Retina (tissue), 1 donor: Measurements from ENCODE around the gene ELOVL5.

ENCODE experiments used
- DNase-seq: peaks from one replicate; pipeline ENCODE4 v3.0.0-alpha.2; 2016

ELOVL5 gene

GRCh38 chr6:53268858-53269608 is 79.7 kb downstream of the ELOVL5 start:
- no peak for DNase-seq

- no peak for DNase-seq
Observed at GRCh38 chr6:53266553-53267090, 82.1 kb downstream of the ELOVL5 start.

GRCh38 chr6:53264915-53265607 is 83.7 kb downstream of the ELOVL5 start:
- DNase-seq: no peak

GRCh38 chr6:53264337-53264736 is 84.4 kb downstream of the ELOVL5 start:
- DNase-seq: no peak

- no peak for DNase-seq
Observed at GRCh38 chr6:53263917-53264316, 84.8 kb downstream of the ELOVL5 start.

GRCh38 chr6:53259860-53260580 is 88.7 kb downstream of the ELOVL5 start:
- DNase-seq: no peak

- no peak for DNase-seq
Observed at GRCh38 chr6:53258774-53259155, 90.0 kb downstream of the ELOVL5 start.

GRCh38 chr6:53258076-53258773 is 90.5 kb downstream of the ELOVL5 start:
- no peak for DNase-seq

- no peak for DNase-seq
Observed at GRCh38 chr6:53257533-53257932, 91.2 kb downstream of the ELOVL5 start.

GRCh38 chr6:53257001-53257400 is 91.7 kb downstream of the ELOVL5 start:
- no peak for DNase-seq

- no peak for DNase-seq
Observed at GRCh38 chr6:53252177-53252692, 96.5 kb downstream of the ELOVL5 start.

- DNase-seq: no peak
Observed at GRCh38 chr6:53251033-53251672, 97.6 kb downstream of the ELOVL5 start.

- no peak for DNase-seq
Observed at GRCh38 chr6:53250176-53251032, 98.3 kb downstream of the ELOVL5 start.

GRCh38 chr6:53246924-53247323 is 101.8 kb downstream of the ELOVL5 start:
- no peak for DNase-seq

- no peak for DNase-seq
Observed at GRCh38 chr6:53244958-53245357, 103.8 kb downstream of the ELOVL5 start.

- DNase-seq: no peak
Observed at GRCh38 chr6:53244399-53244931, 104.3 kb downstream of the ELOVL5 start.

- no peak for DNase-seq
Observed at GRCh38 chr6:53241938-53242337, 106.8 kb downstream of the ELOVL5 start.

- DNase-seq: no peak
Observed at GRCh38 chr6:53240761-53241160, 108.0 kb downstream of the ELOVL5 start.

- no peak for DNase-seq
Observed at GRCh38 chr6:53240139-53240538, 108.6 kb downstream of the ELOVL5 start.

GRCh38 chr6:53239526-53239925 is 109.2 kb downstream of the ELOVL5 start:
- DNase-seq: no peak

- no peak for DNase-seq
Observed at GRCh38 chr6:53238311-53238710, 110.4 kb downstream of the ELOVL5 start.
